Nephron (organoid): ENCODE measurements around the gene MOB4.
"Not testable (repeated sequence)": the region's sequence is repeated elsewhere in the genome, so short reads cannot be mapped to it uniquely, and the experiment has no call there.

Experiments
- H3K27ac Mint-ChIP-seq, 3 experiments: 2 replicates each; pipeline ENCODE4 v1.8.0; 2020; ENCODE audit warnings: mixed read lengths in 3 of 3, mild to moderate bottlenecking in 2 of 3, moderate library complexity in 1 of 3
- H3K27me3 Mint-ChIP-seq: 2 replicates; pipeline ENCODE4 v1.8.0; 2021; ENCODE audit warnings: low read depth, mild to moderate bottlenecking, moderate library complexity, mixed read lengths
- H3K36me3 Mint-ChIP-seq: 2 replicates; pipeline ENCODE4 v1.8.0; 2020; ENCODE audit warnings: low read depth, mixed read lengths
- H3K4me1 Mint-ChIP-seq: 2 replicates; pipeline ENCODE4 v1.8.0; 2020; ENCODE audit warnings: mixed read lengths
- H3K4me3 Mint-ChIP-seq, 3 experiments: 2 replicates each; pipeline ENCODE4 v1.8.0; 2020; ENCODE audit warnings: mild to moderate bottlenecking in 3 of 3, mixed read lengths in 3 of 3, moderate library complexity in 2 of 3
- H3K9me3 Mint-ChIP-seq: 2 replicates; pipeline ENCODE4 v1.8.0; 2020; ENCODE audit warnings: mixed read lengths
- CTCF ChIP-seq, 3 experiments: fragments of 200-600 bp; sonication (generic); IDR thresholded peaks; one replicate each; pipeline ENCODE4 v1.5.0; 2021; ENCODE audit warnings: antibody characterized with exemption in 3 of 3; ENCODE audit not compliant: unreplicated experiment in 3 of 3

MOB4 gene

GRCh38 chr2:197547163-197547900, 31.5 kb downstream of the MOB4 start:
- H3K27me3 Mint-ChIP-seq, result no peaks in the 10 kb centered on the region
- H3K4me3 Mint-ChIP-seq, result no peak overlapping the region
- H3K36me3 Mint-ChIP-seq, result peaks cover 76% of the 10 kb centered on the region
- H3K27ac Mint-ChIP-seq, result no peak overlapping the region
- TF ChIP-seq CTCF (IDR thresholded peaks at IDR 0.05; ENCODE audit: unreplicated experiment in 3 of 3), result no peak
- no peaks in the 10 kb centered on the region for H3K4me1 Mint-ChIP-seq
- no peaks in the 10 kb centered on the region for H3K9me3 Mint-ChIP-seq

DNA sequence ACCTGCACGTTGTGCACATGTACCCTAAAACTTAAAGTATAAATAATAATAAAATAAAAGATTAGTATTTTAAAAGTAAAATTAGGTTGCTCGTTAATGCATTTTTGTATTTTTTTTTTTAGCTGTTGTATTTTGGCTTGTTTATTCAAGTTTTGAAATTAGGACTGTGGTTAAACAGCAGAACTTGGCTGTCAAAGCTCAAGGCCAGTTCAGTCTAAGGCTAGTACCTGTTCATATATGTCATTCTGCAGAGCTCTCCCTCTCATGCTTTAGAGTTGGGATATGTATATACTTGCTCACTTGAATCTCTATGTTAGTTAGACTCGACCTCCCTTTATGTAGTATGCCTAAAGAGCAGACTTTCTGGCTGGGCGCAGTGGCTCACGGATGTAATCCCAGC, 32.7 kb downstream of the MOB4 start:
- TF ChIP-seq CTCF (IDR thresholded peaks at IDR 0.05; ENCODE audit: unreplicated experiment in 3 of 3), result no peak
- Mint-ChIP-seq H3K4me1 (no peaks in the 10 kb centered on the region), H3K9me3 (no peaks in the 10 kb centered on the region), H3K36me3 (peaks cover 74% of the 10 kb centered on the region), H3K27ac (peak overlapping the region in 1 of 3 experiments; percentile 48), H3K27me3 (no peaks in the 10 kb centered on the region), H3K4me3 (no peak overlapping the region)

GRCh38 chr2:197551260-197551659, 35.4 kb downstream of the MOB4 start:
- not testable (repeated sequence) for H3K9me3 Mint-ChIP-seq, H3K4me1 Mint-ChIP-seq, H3K4me3 Mint-ChIP-seq, H3K27ac Mint-ChIP-seq, H3K27me3 Mint-ChIP-seq
- peaks cover 55% of the 10 kb centered on the region for H3K36me3 Mint-ChIP-seq

DNA sequence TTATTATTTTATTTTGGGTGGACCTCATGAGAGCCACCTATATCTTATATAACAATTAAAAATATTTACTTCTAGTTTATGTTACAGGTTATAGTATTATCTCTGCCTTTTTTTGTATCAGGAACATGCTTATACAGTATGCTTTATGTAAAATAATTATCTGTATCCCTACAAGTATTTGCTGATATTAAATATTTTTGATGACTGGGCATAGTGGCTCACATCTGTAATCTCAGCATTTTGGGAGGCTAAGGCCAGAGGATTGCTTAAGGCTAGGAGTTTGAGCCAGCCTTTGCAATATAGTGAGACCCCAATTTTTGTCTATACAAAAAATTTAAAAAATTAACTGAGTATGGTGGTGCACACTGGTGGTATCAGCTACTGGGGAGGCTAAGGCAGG, 39.6 kb downstream of the MOB4 start:
- Mint-ChIP-seq H3K36me3 (peaks cover 31% of the 10 kb centered on the region), H3K9me3 (no peaks in the 10 kb centered on the region), H3K4me3 (no peak overlapping the region), H3K4me1 (no peaks in the 10 kb centered on the region), H3K27me3 (no peaks in the 10 kb centered on the region), H3K27ac (no peak overlapping the region)
- TF ChIP-seq CTCF (IDR thresholded peaks at IDR 0.05; ENCODE audit: unreplicated experiment in 3 of 3), result no peak

- Mint-ChIP-seq H3K4me3 (no peak overlapping the region), H3K27ac (no peak overlapping the region), H3K9me3 (no peaks in the 10 kb centered on the region), H3K27me3 (no peaks in the 10 kb centered on the region), H3K36me3 (peaks cover 35% of the 10 kb centered on the region), H3K4me1 (no peaks in the 10 kb centered on the region)
- no peak for TF ChIP-seq CTCF (IDR thresholded peaks at IDR 0.05; ENCODE audit: unreplicated experiment in 3 of 3)
Observed at GRCh38 chr2:197556456-197556855, 40.6 kb downstream of the MOB4 start.

DNA sequence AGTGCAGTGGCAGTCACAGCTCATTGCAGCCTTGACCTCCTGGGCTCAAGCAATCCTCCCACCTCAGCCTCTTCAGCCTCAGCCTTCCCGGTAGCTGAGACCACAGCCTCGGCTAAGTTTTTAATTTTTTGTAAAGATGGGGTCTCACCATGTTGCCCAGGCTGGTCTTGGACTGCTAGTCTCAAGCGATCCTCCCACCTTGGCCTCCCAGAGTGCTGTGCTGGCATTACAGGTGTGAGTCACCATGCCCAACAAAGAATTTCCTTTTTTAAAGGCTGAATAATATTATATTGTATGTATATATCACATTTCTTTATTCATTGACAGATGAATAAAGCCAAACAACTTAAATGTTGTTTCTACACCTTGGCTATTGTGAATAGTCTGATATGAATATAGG, 42.5 kb downstream of the MOB4 start:
- Mint-ChIP-seq H3K9me3 (no peaks in the 10 kb centered on the region), H3K36me3 (peaks cover 34% of the 10 kb centered on the region), H3K27ac (no peak overlapping the region), H3K4me1 (no peaks in the 10 kb centered on the region), H3K27me3 (no peaks in the 10 kb centered on the region), H3K4me3 (no peak overlapping the region)
- no peak for TF ChIP-seq CTCF (IDR thresholded peaks at IDR 0.05; ENCODE audit: unreplicated experiment in 3 of 3)
